ENCODE results near the gene ALK. TPM values are rescaled to one million over a fixed set of nuclear protein-coding genes. Genes with fewer than 3 reads are reported as not detected.

ALK gene
- total RNA-seq, 1 donor from 2014 or later: 0.52 TPM

- peaks cover 8 to 13% (median 9%) of the 10 kb centered on the region in 3 donors for H3K27me3 ChIP-seq (ENCODE audit: control insufficient read depth in 3 of 3, insufficient read depth in 3 of 3, low read length in 3 of 3)
- peaks cover 0 to 4% (median 0%) of the 10 kb centered on the region in 3 donors for H3K4me1 ChIP-seq (ENCODE audit: control insufficient read depth in 3 of 3, insufficient read depth in 3 of 3, low read length in 3 of 3)
- H3K36me3 ChIP-seq (ENCODE audit: control insufficient read depth in 3 of 3, insufficient read depth in 3 of 3, low read length in 3 of 3): no peaks in the 10 kb centered on the region
- no peak overlapping the region for H3K9ac ChIP-seq (ENCODE audit: low read depth in 1 of 3, low read length in 3 of 3)
- no peaks in the 10 kb centered on the region for H3K9me3 ChIP-seq (ENCODE audit: control insufficient read depth in 3 of 3, low read length in 3 of 3)
- no peak overlapping the region for H3K27ac ChIP-seq (ENCODE audit: low read depth, low read length)
- no peak overlapping the region for H3K4me3 ChIP-seq (ENCODE audit: low read length in 3 of 3)
Observed at GRCh38 chr2:29284671-29285070, 636.7 kb downstream of the ALK start.

- Histone ChIP-seq H3K9me3 (ENCODE audit: control insufficient read depth in 3 of 3, low read length in 3 of 3) (no peaks in the 10 kb centered on the region), H3K9ac (ENCODE audit: low read depth in 1 of 3, low read length in 3 of 3) (no peak overlapping the region), H3K36me3 (ENCODE audit: control insufficient read depth in 3 of 3, insufficient read depth in 3 of 3, low read length in 3 of 3) (no peaks in the 10 kb centered on the region), H3K27me3 (ENCODE audit: control insufficient read depth in 3 of 3, insufficient read depth in 3 of 3, low read length in 3 of 3) (peaks cover 15 to 34% (median 17%) of the 10 kb centered on the region in 3 donors), H3K4me1 (ENCODE audit: control insufficient read depth in 3 of 3, insufficient read depth in 3 of 3, low read length in 3 of 3) (peaks cover 0 to 4% (median 0%) of the 10 kb centered on the region in 3 donors), H3K4me3 (ENCODE audit: low read length in 3 of 3) (no peak overlapping the region), H3K27ac (ENCODE audit: low read depth, low read length) (no peak overlapping the region)
Observed at GRCh38 chr2:29281916-29282247, 639.5 kb downstream of the ALK start.

GRCh38 chr2:29281086-29281915 lies 640.1 kb downstream of the ALK start:
- H3K9me3 ChIP-seq (ENCODE audit: control insufficient read depth in 3 of 3, low read length in 3 of 3): no peaks in the 10 kb centered on the region
- peaks cover 0 to 4% (median 0%) of the 10 kb centered on the region in 3 donors for H3K4me1 ChIP-seq (ENCODE audit: control insufficient read depth in 3 of 3, insufficient read depth in 3 of 3, low read length in 3 of 3)
- no peak overlapping the region for H3K27ac ChIP-seq (ENCODE audit: low read depth, low read length)
- H3K9ac ChIP-seq (ENCODE audit: low read depth in 1 of 3, low read length in 3 of 3): no peak overlapping the region
- peaks cover 15 to 37% (median 17%) of the 10 kb centered on the region in 3 donors for H3K27me3 ChIP-seq (ENCODE audit: control insufficient read depth in 3 of 3, insufficient read depth in 3 of 3, low read length in 3 of 3)
- no peaks in the 10 kb centered on the region for H3K36me3 ChIP-seq (ENCODE audit: control insufficient read depth in 3 of 3, insufficient read depth in 3 of 3, low read length in 3 of 3)
- no peak overlapping the region for H3K4me3 ChIP-seq (ENCODE audit: low read length in 3 of 3)

GRCh38 chr2:29278966-29279365 lies 642.4 kb downstream of the ALK start:
- peaks cover 15 to 38% (median 17%) of the 10 kb centered on the region in 3 donors for H3K27me3 ChIP-seq (ENCODE audit: control insufficient read depth in 3 of 3, insufficient read depth in 3 of 3, low read length in 3 of 3)
- H3K27ac ChIP-seq (ENCODE audit: low read depth, low read length): no peak overlapping the region
- no peaks in the 10 kb centered on the region for H3K36me3 ChIP-seq (ENCODE audit: control insufficient read depth in 3 of 3, insufficient read depth in 3 of 3, low read length in 3 of 3)
- H3K9me3 ChIP-seq (ENCODE audit: control insufficient read depth in 3 of 3, low read length in 3 of 3): no peaks in the 10 kb centered on the region
- peaks cover 0 to 4% (median 0%) of the 10 kb centered on the region in 3 donors for H3K4me1 ChIP-seq (ENCODE audit: control insufficient read depth in 3 of 3, insufficient read depth in 3 of 3, low read length in 3 of 3)
- no peak overlapping the region for H3K4me3 ChIP-seq (ENCODE audit: low read length in 3 of 3)
- H3K9ac ChIP-seq (ENCODE audit: low read depth in 1 of 3, low read length in 3 of 3): no peak overlapping the region

DNA sequence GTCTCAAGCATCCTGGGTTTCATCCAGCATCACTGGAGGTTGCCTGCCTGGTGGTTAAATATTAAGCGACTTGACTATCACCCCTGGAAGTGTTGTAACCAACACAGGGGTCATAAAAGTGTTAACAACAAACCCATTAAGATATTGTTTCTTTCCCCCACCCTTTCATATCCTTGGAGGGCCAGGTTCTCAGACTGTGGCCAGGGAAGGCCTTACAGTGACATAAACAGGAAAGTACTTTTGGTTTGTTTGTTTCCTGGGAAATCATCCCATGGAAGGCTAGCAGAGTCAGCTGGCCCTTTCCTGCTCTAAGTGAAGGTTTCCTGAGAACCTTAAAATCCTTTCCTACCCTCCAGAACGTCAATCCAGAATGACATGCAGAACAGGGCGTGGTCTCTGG lies 645.2 kb downstream of the ALK start:
- Histone ChIP-seq H3K9ac (ENCODE audit: low read depth in 1 of 3, low read length in 3 of 3) (no peak overlapping the region), H3K27ac (ENCODE audit: low read depth, low read length) (no peak overlapping the region), H3K9me3 (ENCODE audit: control insufficient read depth in 3 of 3, low read length in 3 of 3) (no peaks in the 10 kb centered on the region), H3K4me1 (ENCODE audit: control insufficient read depth in 3 of 3, insufficient read depth in 3 of 3, low read length in 3 of 3) (no peaks in the 10 kb centered on the region), H3K27me3 (ENCODE audit: control insufficient read depth in 3 of 3, insufficient read depth in 3 of 3, low read length in 3 of 3) (peaks cover 13 to 41% (median 15%) of the 10 kb centered on the region in 3 donors), H3K4me3 (ENCODE audit: low read length in 3 of 3) (no peak overlapping the region), H3K36me3 (ENCODE audit: control insufficient read depth in 3 of 3, insufficient read depth in 3 of 3, low read length in 3 of 3) (no peaks in the 10 kb centered on the region)

GRCh38 chr2:29275186-29275585 lies 646.2 kb downstream of the ALK start:
- Histone ChIP-seq H3K4me1 (ENCODE audit: control insufficient read depth in 3 of 3, insufficient read depth in 3 of 3, low read length in 3 of 3) (peaks cover 0 to 2% (median 0%) of the 10 kb centered on the region in 3 donors), H3K4me3 (ENCODE audit: low read length in 3 of 3) (no peak overlapping the region), H3K9ac (ENCODE audit: low read depth in 1 of 3, low read length in 3 of 3) (no peak overlapping the region), H3K27ac (ENCODE audit: low read depth, low read length) (no peak overlapping the region), H3K36me3 (ENCODE audit: control insufficient read depth in 3 of 3, insufficient read depth in 3 of 3, low read length in 3 of 3) (no peaks in the 10 kb centered on the region), H3K27me3 (ENCODE audit: control insufficient read depth in 3 of 3, insufficient read depth in 3 of 3, low read length in 3 of 3) (peaks cover 12 to 34% (median 13%) of the 10 kb centered on the region in 3 donors), H3K9me3 (ENCODE audit: control insufficient read depth in 3 of 3, low read length in 3 of 3) (no peaks in the 10 kb centered on the region)

- peaks cover 3 to 25% (median 8%) of the 10 kb centered on the region in 3 donors for H3K27me3 ChIP-seq (ENCODE audit: control insufficient read depth in 3 of 3, insufficient read depth in 3 of 3, low read length in 3 of 3)
- no peak overlapping the region for H3K27ac ChIP-seq (ENCODE audit: low read depth, low read length)
- H3K4me3 ChIP-seq (ENCODE audit: low read length in 3 of 3): no peak overlapping the region
- peaks cover 0 to 3% (median 0%) of the 10 kb centered on the region in 3 donors for H3K4me1 ChIP-seq (ENCODE audit: control insufficient read depth in 3 of 3, insufficient read depth in 3 of 3, low read length in 3 of 3)
- H3K9ac ChIP-seq (ENCODE audit: low read depth in 1 of 3, low read length in 3 of 3): no peak overlapping the region
- H3K36me3 ChIP-seq (ENCODE audit: control insufficient read depth in 3 of 3, insufficient read depth in 3 of 3, low read length in 3 of 3): no peaks in the 10 kb centered on the region
- H3K9me3 ChIP-seq (ENCODE audit: control insufficient read depth in 3 of 3, low read length in 3 of 3): no peaks in the 10 kb centered on the region
Observed at GRCh38 chr2:29273685-29274611, 647.4 kb downstream of the ALK start.

GRCh38 chr2:29273004-29273684 lies 648.2 kb downstream of the ALK start:
- peaks cover 0 to 3% (median 0%) of the 10 kb centered on the region in 3 donors for H3K4me1 ChIP-seq (ENCODE audit: control insufficient read depth in 3 of 3, insufficient read depth in 3 of 3, low read length in 3 of 3)
- no peak overlapping the region for H3K27ac ChIP-seq (ENCODE audit: low read depth, low read length)
- peaks cover 0 to 19% (median 5%) of the 10 kb centered on the region in 3 donors for H3K27me3 ChIP-seq (ENCODE audit: control insufficient read depth in 3 of 3, insufficient read depth in 3 of 3, low read length in 3 of 3)
- no peak overlapping the region for H3K9ac ChIP-seq (ENCODE audit: low read depth in 1 of 3, low read length in 3 of 3)
- no peak overlapping the region for H3K4me3 ChIP-seq (ENCODE audit: low read length in 3 of 3)
- H3K9me3 ChIP-seq (ENCODE audit: control insufficient read depth in 3 of 3, low read length in 3 of 3): no peaks in the 10 kb centered on the region
- no peaks in the 10 kb centered on the region for H3K36me3 ChIP-seq (ENCODE audit: control insufficient read depth in 3 of 3, insufficient read depth in 3 of 3, low read length in 3 of 3)

GRCh38 chr2:29272311-29272710 lies 649.1 kb downstream of the ALK start:
- Histone ChIP-seq H3K9ac (ENCODE audit: low read depth in 1 of 3, low read length in 3 of 3) (no peak overlapping the region), H3K27ac (ENCODE audit: low read depth, low read length) (no peak overlapping the region), H3K4me3 (ENCODE audit: low read length in 3 of 3) (no peak overlapping the region), H3K9me3 (ENCODE audit: control insufficient read depth in 3 of 3, low read length in 3 of 3) (no peaks in the 10 kb centered on the region), H3K36me3 (ENCODE audit: control insufficient read depth in 3 of 3, insufficient read depth in 3 of 3, low read length in 3 of 3) (no peaks in the 10 kb centered on the region), H3K4me1 (ENCODE audit: control insufficient read depth in 3 of 3, insufficient read depth in 3 of 3, low read length in 3 of 3) (peaks cover 0 to 3% (median 0%) of the 10 kb centered on the region in 3 donors), H3K27me3 (ENCODE audit: control insufficient read depth in 3 of 3, insufficient read depth in 3 of 3, low read length in 3 of 3) (peaks cover 0 to 12% (median 5%) of the 10 kb centered on the region in 3 donors)

Measured in skeletal muscle tissue (tissue), 4 donors.